GM21717 (cell line): ENCODE results near the gene LRP5.

Source experiments
- ATAC-seq: cut with Tn5 transposase; IDR thresholded peaks from one replicate; pipeline ENCODE4 v1.9.1; 2021; ENCODE audit warnings: mild to moderate bottlenecking, moderate library complexity; ENCODE audit not compliant: unreplicated experiment

Gene LRP5

DNA sequence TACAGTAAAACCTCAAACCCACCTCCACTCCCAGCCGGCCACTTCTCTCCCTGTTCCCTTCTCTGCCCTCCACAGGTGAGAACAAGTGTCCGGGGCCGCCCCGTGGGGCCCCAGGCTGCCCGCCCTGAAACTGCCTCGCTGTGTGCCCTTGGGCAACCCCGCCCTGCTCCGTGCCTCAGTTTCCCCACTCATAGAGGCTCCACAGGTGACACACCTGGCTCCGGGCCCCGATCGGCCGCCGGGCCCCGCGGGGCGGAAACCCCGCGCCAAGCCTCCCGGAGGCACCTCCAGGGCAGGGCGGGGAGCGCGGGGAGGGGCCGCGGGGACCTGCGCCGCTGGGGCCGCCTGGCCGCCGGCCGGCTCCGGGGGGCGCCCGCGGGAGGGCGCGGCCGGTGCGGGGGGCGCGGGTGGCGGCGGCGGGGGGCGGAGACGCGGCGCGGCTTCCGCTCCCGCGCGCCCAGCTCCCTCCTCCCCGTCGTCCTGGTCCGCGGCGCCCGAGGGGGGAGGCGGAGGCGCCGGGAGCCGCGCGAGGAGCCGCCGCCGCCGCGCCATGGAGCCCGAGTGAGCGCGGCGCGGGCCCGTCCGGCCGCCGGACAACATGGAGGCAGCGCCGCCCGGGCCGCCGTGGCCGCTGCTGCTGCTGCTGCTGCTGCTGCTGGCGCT is at the start of gene LRP5:
Gene LRP5, plus strand, starts transcription at position 475 of the 663 bp plus-strand sequence. Its CDS starts 124 bp downstream, at position 599.
- ATAC-seq: no peak

DNA sequence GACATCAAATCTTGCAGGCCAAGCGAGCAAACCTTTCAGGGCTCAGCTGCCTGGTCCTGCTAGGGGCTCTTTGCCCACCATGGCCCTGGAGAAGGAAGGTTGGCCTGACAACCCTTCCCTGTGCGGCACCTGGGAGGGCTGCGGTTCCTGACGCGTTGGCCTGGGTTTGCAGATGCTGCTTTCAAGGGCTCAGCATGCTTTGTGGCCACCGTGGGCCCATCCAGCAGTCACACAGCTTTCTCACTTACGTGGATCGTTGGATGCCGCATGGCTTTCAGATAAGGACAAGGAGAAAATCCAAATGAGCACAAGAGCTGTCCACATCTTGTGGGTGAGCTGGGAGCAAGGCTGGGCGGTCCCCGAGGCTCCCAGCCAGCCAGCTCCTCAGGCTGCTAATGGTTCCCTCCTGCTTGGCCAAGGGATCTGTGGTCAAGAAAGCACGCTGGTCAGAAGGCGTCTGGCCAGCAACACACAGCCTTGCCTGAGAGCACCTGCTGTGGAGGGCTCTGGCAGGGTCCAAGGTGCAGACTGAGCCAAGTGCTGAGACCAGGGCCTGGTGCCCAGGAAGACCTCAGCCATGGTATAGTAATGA is 48.9 kb upstream of the LRP5 start:
- ATAC-seq: no peak

DNA sequence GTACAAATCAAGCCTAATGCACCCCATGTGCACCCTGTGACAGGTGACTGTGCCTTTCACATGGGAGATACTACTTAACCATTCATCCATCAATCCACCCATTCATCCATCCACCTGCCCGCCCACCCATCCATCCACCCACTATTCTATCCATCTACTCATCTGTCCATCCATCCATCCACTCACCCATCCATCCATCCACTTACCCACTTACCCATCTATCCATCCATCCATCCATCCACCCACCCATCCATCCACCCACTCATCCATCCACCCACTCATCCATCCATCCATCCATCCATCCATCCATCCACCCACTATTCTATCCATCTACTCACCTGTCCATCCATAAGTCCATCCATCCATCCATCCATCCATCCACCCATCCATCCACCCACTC is 48.1 kb upstream of the LRP5 start:
- no peak for ATAC-seq

DNA sequence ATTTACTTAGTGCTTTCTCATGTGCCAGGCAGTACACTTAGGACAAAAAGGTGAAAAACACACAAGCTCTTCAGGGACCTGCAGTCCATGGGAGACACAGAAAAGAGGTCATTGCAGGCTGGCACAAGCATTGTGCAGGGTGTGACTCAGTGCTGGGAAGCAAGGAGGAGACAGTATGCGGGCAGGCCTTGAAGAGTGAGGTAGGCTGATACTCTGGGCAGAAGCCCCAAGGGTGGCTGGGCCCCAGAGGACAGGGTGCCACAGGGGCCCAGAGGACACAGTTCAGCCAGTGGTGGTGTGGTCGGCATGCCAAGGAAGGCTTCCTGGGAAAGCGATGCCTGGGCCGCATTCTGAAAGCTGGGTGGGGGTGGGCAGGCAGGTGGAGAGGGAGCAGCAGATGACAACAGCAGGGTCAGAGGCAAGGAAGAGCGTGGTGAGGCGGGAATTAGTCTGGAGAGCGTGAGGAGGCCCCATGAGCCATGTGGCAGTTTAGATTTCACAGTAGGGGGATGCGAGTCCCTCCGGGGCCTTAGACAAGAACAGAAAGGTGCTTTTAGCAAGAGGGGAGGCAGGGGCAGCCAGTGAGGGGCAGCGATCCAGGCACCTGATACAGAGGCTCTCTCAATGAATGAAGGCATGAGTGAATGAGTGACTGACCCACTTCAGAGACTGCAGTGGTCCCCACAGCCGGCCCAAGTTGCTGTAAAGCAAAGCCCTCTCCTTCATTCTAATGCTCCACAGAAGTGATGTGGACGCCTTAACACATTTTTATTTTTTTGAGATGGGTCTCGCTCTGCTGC is 47.5 kb upstream of the LRP5 start:
- no peak for ATAC-seq

DNA sequence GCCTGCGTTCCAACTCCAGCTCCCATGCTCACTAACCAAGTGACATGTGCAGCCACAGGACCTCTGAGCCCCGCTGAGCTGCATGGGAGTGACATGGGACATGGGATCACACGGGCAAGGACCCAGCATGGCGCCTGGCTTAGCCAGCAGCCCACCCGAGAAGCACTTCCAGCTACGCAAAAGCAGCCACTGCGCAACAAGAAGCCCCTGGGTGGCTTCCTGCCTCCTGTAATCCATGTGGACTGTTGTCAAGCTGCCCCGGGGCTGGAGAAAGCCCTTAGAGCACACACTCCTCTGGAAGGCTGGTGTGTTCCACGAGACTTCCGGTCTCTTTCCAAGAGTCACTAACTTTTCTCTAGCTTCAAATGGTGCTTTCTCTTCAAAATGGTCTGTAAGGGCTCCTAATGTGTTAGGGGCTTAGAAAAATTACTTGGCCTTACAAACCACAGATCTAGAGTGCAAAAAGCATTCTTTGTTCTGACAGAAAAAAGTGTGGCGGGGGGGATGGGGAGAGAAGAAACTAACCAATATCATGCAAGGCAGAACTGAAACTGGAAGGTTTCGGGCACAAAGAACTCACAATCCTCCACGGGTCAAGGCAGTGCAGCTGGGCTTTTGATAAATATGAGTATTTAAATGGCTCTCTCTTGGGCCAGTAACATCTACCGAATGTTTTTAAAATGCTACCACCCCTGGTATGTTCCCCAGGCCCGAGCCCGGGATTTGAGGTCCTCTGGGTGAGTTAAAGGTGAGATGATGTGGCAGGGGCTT is 46.1 kb upstream of the LRP5 start:
- ATAC-seq: peak; percentile 39

DNA sequence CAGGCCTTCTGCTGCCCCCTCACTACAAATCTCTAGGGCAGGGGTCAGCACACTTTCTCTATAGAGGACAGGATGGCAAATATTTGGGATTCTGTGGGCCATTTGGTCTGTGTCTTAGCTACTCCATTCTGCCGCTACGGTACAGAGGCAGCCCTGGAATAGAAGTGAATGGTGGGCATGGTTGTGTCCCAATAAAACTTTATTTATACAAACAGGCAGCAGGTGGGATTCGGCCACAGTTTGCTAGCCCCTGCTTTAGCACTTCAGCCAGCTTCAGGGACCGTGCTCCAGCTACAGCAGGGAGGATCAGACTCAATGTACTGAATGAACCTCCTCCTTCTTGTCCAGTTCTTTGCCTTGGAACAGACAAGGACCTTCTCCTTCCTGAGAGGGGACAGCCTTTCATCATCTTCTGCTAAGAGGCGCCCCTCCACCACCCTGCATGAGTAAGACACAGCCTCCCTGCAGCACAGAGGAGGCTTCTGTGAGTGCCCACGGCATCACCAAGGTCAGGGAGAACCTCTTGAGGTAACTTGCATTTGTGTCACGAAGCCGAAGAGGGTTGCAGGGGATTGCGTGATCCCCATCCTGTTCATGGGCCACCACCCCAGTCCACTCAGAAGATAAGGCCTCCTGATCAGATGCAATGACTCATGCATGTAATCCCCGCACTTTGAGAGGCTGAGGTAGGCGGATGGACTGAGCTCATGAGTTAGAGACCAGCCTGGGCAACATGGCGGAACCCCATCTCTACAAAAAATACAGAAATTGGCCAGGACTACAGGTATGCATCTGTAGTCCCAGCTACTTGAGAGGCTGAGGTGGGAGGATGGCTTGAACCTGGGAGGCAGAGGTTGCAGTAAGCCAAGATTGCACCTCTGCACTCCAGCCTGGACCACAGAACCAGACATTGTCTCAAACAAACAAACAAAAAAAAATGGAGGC is 45.2 kb upstream of the LRP5 start:
- no peak for ATAC-seq

DNA sequence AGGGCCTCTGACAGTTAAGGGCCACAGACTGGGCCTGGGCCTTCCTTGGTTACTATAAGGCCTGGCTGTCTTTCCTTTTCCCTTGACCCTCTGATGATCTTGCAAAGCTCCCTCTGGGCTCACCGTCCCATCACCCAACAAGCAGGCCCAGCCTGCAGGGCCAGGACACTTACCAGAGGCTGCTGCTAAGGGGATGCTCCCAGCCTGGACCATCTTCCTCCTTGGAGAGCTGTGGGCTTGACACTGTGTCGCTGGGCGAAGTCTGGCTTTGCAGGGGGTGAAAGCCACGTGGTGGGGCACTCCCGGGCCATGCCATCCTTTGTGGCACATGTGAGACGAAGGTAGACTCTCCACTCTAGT is 44.5 kb upstream of the LRP5 start:
- no peak for ATAC-seq

DNA sequence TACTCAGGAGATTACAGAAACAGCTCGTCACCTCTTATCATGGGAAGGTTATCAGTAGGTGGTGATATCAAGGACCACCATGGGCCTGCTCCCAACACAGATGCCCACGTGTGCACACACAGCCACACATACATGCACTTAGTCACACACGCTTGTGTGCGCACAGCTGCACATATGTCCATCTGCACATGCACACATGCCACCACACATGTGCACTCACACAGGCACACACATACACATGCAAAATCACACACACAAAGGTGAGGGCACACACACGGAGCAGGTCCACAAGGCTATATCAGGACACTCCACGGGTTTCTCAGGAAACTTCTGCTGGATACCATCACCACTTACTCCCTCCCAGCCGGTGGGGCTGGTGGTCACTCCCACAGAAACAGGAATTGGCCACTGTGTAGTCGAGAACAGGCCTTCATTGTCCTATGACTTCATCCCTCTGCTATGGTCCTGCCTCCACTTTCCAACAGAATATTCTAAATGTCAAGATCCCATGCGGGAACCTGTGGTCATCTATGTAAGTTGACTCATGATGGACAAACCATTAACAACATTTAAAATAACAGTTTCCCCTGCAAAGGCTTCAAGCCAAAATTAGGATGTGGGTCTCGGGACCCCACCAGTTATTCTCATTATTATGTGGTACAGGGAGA is 42.8 kb upstream of the LRP5 start:
- ATAC-seq: no peak

DNA sequence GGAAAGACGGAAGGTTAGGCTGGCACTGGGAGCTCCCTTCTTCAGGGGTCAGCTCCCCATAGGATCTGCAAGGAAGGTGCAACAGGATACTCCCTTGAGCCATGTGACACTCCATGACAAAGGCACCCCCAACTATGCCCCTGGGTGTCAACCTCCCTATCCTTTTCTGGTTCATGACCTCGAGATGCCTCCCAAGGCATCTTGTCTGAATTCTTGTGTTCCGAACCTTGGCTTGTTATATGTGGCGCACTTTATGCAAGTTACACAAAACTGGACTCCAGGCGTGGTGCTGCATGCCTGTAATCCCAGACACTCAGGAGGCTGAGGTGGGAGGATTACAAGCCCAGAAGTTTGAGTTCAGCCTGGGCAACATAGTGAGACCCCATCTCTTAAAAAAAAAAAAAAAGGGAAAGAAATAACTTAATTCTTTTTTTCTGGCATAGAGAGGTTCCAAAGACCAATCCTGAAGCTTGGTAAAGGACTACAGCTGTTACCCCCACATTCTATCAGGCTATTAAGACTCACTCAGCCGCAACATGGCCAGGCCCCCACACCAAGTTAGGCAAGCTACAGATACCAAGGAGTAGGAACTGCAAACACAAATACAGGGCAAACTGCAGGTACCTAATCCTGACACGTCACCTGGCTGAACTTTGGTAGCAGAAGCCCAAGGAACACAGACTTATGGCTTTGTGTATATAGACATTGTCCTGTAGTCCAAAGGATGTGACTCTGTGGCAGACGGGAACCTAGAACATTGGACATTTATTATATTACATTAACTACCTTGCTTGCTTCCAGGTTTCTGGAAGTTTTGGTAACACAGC is 42.0 kb upstream of the LRP5 start:
- no peak for ATAC-seq

DNA sequence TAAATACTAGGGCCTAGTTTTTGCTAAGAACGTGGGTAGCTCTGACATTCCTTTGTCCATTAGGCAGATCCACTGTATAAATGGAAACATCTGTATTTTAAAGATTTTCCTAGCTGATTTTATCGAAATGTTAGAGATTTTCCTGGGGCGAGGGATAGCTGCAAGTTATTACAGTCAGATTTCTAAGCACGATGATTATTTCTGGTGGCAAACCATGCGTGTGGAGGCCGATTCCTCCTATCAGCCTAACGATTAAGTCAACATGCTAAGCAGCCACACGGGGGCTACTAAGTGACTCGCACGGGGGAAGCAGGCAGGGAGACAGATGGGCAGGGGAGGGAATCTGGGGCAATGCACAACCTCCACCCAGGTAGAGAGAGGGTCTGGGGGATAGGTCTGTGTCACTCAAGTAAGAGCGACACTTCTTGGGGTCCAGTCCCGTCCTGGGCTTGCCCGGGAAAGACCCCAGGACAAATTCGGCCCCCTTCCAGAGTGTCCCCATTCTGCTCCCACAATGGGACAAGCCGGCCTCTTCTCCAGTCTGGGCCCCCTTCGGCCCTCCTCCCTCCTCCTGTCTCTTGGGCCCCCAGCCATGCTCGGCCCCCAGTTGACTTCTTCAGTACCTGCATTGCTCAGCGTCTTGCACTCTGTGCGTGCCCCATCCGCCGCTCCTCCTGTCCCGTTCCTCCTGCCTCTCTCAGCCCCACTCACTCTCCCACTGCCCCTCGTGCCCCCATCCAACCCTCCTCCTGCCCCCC is 41.2 kb upstream of the LRP5 start:
- peak; percentile 16 for ATAC-seq

DNA sequence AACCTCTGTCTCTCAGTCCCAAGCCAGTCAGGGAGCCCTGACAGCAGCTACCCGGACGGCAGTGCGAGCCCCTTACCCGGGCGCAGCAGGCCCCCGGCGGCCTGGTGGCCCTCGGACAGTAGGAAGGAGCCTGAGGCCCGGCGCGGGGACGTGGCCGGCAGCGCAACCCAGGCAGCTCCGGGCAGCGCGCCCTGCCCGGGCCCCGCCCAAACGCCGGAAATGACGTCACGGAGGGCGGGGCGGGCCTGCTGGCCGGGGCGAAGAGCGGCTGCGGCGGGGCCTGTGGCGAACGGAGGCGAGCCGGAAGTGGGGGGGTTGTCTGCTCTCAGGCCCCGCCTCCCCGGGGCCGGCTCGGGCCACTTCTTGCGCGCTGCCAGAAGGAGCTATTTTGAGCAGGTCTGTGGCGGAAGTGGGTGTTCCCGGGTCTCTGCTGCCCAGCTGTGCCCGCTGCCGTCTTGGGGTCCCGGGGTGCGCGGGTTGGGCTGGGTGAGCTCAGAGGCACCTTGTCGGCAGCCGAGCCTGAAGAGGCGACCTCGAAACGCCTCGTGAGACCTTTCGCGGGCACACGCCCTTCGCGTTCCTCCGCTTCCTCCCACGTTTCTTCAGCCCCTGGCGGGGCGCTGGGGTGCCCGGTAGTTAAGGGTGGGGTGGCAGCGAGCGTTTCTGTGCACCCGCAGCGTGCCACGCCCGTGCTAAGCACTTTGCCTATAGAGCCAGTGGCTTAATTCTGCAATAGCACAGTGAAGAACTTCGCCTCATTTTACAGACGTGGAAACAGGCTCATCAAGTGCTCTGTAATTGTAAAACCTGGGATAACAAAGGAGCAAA is 40.4 kb upstream of the LRP5 start, which contains the start of gene C11orf24:
Gene C11orf24, minus strand, starts transcription at position 193 of the 828 bp plus-strand sequence. CDS start 8,206 bp downstream, outside the sequence.
- peak; percentile 65 for ATAC-seq

DNA sequence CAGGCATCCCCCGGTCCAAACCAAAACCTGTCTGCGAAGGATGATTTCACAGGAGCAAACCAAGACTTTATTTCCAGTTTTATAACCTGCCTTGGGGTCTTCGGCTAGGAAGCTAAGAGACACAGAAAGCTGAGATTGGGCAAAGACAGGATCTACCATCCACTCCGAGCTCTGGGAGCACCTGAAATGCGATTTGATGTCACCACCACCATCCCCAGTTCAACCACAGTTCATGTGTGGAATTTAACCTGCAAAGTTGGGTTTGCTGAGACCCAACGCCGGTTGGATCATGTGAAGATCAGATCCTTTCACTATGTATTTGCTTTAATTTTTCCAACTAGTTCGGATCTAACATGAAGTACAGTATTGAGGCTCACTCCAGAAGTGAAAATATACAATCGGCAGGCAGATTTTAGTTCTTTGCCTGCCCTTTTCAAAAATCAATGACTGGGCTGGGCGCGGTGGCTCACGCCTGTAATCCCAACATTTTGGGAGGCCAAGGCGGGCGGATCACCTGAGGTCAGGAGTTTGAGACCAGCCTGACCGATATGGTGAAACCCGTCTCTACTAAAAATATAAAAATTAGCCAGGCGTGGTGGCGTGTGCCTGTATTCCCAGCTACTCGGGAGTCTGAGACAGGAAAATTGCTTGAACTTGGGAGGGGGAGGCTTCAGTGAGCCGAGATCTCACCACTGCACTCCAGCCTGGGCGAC is 39.2 kb upstream of the LRP5 start:
- ATAC-seq: no peak

DNA sequence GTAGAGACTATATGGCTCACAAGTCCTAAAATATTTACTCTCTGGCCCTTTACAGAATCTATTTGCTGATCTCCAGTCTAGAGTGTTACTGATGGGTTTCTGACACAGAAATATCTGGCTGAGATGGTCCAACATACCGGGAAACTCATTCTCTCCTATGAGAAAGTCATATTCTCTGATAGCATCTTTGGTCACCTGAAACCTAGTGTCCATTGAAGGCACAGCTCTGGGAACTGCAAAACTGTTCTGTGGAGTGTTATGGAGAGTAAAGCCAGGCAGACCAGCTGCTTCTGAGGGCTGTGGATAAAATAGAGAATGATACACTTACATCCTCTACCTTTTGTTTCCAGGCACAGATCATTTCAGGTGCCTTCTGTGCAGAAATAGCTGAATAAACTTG is 38.1 kb upstream of the LRP5 start:
- no peak for ATAC-seq

DNA sequence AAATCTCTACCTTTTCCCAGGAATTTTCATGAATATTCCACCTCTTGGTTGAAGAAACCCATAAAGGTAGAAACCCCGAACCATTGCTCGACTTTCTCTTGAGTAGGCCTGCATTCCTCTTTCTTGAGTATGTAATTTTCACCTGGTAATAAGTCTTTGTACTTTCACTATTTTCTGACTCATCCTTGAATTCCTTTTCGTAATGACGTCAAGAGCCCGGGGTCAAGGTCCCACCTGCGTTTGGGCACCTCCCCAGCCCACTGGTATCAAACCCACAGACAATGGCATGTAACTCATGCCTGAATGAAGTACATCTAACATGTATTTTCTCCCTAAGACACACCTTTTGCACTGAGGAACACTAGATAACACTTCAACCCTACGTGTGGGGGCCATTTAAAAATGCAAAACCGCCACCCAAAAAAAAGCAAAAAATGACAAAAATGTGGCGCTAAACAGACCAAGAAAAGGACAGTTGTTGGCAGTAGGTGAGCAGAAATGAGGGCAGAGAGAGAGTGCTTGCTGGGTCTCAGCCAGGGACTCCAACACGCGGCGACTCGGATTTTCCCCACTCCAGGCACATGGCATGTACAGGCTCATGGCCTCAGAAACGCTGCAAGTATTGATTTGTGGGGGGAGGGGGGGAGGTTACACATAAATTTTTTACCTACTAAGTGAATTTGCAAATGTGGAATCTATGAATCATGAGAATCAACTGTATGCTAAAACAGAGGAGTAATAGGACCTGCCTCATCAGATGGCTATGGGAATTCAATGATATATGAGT is 36.5 kb upstream of the LRP5 start:
- no peak for ATAC-seq

DNA sequence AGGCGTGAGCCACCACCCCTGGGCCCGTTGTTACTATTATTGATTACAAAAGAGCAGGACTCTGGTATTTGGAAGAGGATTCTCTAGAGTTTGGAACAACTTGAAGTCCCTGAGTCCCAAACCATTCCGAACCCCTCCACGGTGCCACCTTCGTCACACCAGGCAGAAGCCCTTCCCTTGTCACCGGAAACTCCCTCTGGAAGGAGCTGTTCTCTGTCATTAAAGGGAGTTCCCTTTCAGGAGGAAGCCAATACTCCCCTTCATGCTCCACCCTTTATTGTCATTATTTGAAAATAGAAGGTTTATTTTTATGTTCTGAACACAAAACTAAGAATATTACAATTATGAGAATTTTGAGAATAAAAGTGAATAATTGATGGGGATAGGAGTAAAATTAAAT is 35.5 kb upstream of the LRP5 start:
- ATAC-seq: no peak

DNA sequence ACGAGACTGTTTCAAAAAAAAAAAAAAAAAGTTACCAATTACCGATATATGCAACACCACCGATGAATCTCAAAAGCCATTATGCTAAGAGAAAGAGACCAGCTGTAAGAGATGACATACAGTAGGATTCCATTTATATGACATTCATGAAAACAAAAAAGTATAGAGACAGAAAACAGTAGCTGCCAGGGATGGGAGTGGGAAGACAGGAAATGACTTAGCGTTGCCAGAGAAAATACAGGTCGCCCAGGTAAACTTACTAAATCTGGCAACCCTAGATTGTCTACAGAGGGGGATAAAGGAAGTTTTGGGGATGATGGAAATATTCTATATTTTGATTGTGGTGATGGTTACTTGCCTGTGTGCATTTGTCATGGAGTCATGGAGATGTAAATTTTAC is 32.7 kb upstream of the LRP5 start:
- no peak for ATAC-seq
